Lower lobe of right lung (tissue), 2 donors: ENCODE data around the gene FXYD4. TPM values are rescaled to one million over a fixed set of nuclear protein-coding genes. Genes with fewer than 3 reads are reported as not detected.

ENCODE experiments used
- ATAC-seq, 2 donors: fragments of 200-7000 bp; cut with Tn5 transposase; one replicate each; pipeline ENCODE4 v1.9.1; 2020 to 2022; ENCODE audit warnings: mild to moderate bottlenecking in 2 of 2, moderate library complexity in 2 of 2
- DNase-seq: peaks from one replicate; pipeline ENCODE4 v3.0.0-alpha.2; 2020
- H3K27ac ChIP-seq: fragments of 200-600 bp; one replicate; pipeline ENCODE4 v1.8.0; 2022
- H3K27me3 ChIP-seq: fragments of 200-600 bp; one replicate; pipeline ENCODE4 v1.8.0; 2022; ENCODE audit warnings: low read depth
- H3K36me3 ChIP-seq: fragments of 200-600 bp; one replicate; pipeline ENCODE4 v1.8.0; 2022; ENCODE audit warnings: mild to moderate bottlenecking
- H3K4me1 ChIP-seq: fragments of 200-600 bp; one replicate; pipeline ENCODE4 v1.8.0; 2022
- H3K4me3 ChIP-seq: fragments of 200-600 bp; one replicate; pipeline ENCODE4 v1.8.0; 2022; ENCODE audit warnings: mild to moderate bottlenecking
- H3K9me3 ChIP-seq: fragments of 200-600 bp; one replicate; pipeline ENCODE4 v1.8.0; 2022
- intact Hi-C: fragments of 100-400 bp; cut with DNase I; formaldehyde crosslinking; loops from one replicate; pipeline ENCODE4 v1.11.0; 2022
- total RNA-seq: library from RNA; stranded (reverse); fragmentation: NEBNext Ultra II Directional; extraction: Animal tissue kit (Norgen Biotek cat#: 25700); gene quantifications from one replicate; pipeline ENCODE4 v1.2.1, GENCODE V29; 2021
- TF ChIP-seq, protein P1 (sequence below): fragments of 200-600 bp; IDR thresholded peaks from one replicate; pipeline ENCODE4 v1.8.0; 2022; ENCODE audit warnings: antibody characterized with exemption, mild to moderate bottlenecking
- donor health status: DM: no; HTN: yes; CAD: no; lungs with severe emphysema.

The FXYD4 gene
- total RNA-seq, 1 donor from 2014 or later: not detected

DNA sequence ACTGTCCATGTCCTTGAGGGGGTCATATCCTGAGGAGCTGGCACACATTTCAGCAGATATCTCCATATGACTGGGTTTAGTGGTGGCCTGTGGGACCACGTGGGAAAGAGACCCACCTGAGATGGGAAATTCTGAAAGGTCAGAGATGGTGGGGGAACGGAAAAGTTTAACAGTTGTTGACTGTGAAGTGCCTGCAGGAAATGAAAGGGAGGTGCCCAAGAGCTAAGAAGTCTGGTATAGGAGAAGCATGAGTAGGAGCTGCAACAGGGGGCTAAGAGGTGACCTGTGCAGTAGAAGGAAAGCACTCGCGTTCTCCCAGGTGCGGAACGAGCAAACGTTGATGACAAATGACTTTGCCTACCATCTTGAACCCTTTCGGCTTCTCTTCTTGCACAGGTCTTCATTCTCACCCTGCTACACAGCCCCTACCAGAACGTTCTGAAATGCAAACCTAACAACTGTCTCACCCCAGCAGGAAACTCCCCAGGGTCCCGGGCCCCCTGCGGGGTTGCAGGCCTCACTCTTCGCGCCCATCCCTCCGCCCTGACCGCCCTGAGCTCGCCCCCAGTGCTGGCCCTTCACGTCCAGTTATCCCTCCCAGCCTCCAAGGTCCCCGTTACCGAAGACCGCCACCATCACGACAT, 9.8 kb upstream of the FXYD4 start:
- peaks cover 11% of the 10 kb centered on the region for H3K4me1 ChIP-seq
- intact Hi-C loops: no loop called here
- TF ChIP-seq, protein P1, sequence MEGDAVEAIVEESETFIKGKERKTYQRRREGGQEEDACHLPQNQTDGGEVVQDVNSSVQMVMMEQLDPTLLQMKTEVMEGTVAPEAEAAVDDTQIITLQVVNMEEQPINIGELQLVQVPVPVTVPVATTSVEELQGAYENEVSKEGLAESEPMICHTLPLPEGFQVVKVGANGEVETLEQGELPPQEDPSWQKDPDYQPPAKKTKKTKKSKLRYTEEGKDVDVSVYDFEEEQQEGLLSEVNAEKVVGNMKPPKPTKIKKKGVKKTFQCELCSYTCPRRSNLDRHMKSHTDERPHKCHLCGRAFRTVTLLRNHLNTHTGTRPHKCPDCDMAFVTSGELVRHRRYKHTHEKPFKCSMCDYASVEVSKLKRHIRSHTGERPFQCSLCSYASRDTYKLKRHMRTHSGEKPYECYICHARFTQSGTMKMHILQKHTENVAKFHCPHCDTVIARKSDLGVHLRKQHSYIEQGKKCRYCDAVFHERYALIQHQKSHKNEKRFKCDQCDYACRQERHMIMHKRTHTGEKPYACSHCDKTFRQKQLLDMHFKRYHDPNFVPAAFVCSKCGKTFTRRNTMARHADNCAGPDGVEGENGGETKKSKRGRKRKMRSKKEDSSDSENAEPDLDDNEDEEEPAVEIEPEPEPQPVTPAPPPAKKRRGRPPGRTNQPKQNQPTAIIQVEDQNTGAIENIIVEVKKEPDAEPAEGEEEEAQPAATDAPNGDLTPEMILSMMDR: no peak
- peak overlapping the region; percentile 83 for H3K27ac ChIP-seq
- ATAC-seq (peak in 1 of 2 donors; percentile 1), DNase-seq (no peak)
- peak overlapping the region; percentile 63 for H3K4me3 ChIP-seq
- H3K9me3 ChIP-seq: no peaks in the 10 kb centered on the region
- no peaks in the 10 kb centered on the region for H3K36me3 ChIP-seq
- H3K27me3 ChIP-seq: no peaks in the 10 kb centered on the region

DNA sequence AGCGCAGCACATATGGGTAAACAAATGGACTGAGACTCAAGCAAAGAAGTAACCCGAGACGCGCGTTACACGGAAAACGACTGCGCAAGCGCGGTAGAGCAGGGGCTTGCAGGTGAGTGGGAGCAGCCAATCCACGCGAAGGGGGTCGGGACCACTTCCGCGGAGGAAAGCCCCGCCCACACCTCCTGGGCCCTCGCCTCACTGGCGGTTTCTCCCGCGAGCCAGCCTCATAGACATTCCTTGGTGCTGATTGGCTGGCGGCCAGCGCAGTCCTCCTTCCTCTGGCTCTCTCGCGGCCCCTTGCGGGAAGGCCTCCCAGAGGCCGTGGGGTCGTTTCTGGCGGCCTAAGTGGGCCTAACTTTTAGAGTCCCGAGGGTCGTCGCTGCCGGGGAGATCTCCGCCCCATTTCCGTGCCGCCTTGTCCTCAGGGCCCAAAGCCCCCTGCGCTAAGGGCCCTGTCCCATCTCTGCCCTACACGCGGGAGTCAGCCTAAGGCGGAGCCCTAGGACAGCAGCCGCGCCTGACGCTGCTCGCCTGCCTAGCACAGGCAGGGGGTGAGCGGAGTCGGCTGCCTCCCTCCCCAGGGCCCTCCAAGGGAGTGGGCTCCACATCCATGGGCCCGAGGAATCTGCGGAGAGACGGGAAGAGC, 9.1 kb upstream of the FXYD4 start:
- no peaks in the 10 kb centered on the region for H3K36me3 ChIP-seq
- ATAC-seq (peak; percentile 99), DNase-seq (peak; percentile 100)
- H3K9me3 ChIP-seq: no peaks in the 10 kb centered on the region
- intact Hi-C loops: no loop called here
- TF ChIP-seq, protein P1: peak; percentile 56
- H3K27ac ChIP-seq: peak overlapping the region; percentile 83
- H3K27me3 ChIP-seq: no peaks in the 10 kb centered on the region
- peak overlapping the region; percentile 63 for H3K4me3 ChIP-seq
- H3K4me1 ChIP-seq: peaks cover 11% of the 10 kb centered on the region

DNA sequence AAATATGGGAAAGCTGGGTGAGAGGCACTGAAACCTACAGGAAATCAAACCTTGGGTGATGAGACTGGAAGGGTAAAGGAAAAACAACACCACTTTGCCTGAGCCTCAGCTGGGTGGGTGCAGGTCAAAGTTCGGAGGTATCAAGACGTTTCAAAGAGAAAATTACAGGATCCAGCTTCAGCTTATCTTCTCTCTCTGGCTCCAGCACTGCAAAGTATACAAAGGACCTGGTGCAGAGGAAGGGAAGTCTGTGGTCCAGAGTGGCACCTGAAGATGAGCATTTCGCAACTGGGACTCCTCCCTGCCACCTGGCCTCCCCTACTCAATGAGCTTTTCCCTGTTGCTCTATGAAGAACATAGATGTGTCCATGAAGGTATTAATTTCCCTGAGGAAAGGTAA, 6.4 kb upstream of the FXYD4 start:
- Histone ChIP-seq H3K4me1 (peaks cover 11% of the 10 kb centered on the region), H3K4me3 (no peak overlapping the region), H3K27ac (no peak overlapping the region), H3K27me3 (no peaks in the 10 kb centered on the region), H3K36me3 (no peaks in the 10 kb centered on the region), H3K9me3 (no peaks in the 10 kb centered on the region)
- intact Hi-C loops: no loop called here
- DNase-seq: no peak
- TF ChIP-seq, protein P1: no peak
- ATAC-seq: no peak

DNA sequence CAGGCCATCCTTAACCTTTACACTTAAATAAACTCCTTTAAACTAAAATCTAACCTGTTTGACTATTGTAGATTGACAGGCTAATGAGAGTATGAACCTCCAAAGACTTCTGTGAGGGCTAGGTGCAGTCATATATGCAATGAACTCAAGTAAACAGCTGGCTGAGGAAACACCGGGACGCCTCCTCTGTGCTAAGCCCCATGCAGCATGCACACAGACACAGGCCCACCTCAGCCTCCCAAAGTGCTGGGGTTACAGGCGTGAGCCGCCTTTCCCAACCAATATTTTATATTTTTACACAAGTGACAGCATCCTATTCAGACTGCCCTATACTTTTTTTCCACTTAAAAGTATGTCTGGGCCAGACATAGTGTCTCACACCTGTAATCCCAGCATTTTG, 1.5 kb upstream of the FXYD4 start:
- Histone ChIP-seq H3K4me1 (no peaks in the 10 kb centered on the region), H3K4me3 (no peak overlapping the region), H3K9me3 (no peaks in the 10 kb centered on the region), H3K27ac (no peak overlapping the region), H3K36me3 (no peaks in the 10 kb centered on the region), H3K27me3 (no peaks in the 10 kb centered on the region)
- TF ChIP-seq, protein P1: no peak
- DNase-seq (no peak), ATAC-seq (no peak)
- intact Hi-C loops: no loop called here

DNA sequence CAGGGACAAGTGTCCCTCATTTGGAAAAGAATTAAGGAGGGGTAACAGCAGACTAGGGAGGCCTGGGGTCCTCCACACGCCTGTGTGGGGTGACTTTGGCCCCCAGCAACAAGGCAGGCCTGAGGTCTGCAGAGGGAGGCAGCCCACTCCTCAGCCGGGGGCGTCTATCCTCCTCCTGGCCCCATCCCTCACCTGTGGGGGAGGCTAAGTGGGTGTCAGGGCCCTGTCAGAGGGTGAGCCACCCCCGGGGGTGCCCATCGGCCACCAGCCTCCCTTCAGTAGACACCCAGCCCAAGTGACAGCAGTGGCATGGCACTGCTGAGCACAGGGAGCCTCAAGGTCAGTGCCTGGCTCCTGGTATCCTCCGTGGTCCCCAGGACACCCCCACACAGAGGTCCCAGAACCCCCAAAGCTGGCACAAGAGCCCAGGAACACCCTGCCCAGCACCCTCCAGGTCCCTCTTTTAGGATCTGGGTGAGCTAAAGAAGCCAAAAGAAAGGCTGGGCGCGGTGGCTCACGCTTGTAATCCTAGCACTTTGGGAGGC, 693 bp upstream of the FXYD4 start:
- no peaks in the 10 kb centered on the region for H3K27me3 ChIP-seq
- H3K36me3 ChIP-seq: no peaks in the 10 kb centered on the region
- H3K27ac ChIP-seq: no peak overlapping the region
- no peak overlapping the region for H3K4me3 ChIP-seq
- ATAC-seq (no peak), DNase-seq (peak; percentile 30)
- TF ChIP-seq, protein P1: no peak
- H3K9me3 ChIP-seq: no peaks in the 10 kb centered on the region
- intact Hi-C loops: no loop called here
- H3K4me1 ChIP-seq: no peaks in the 10 kb centered on the region
